Astrocyte of the spinal cord (primary cell): Measurements from ENCODE around the gene AIMP1.

ENCODE experiments used
- DNase-seq: peaks from one replicate; pipeline ENCODE4 v3.0.0; 2011; ENCODE audit warnings: low read depth, low spot score
- H3K4me3 ChIP-seq: 2 replicates; pipeline ENCODE4 v1.5.1; 2011; ENCODE audit warnings: low read depth, mild to moderate bottlenecking, low read length, moderate library complexity
- in situ Hi-C: cut with HindIII; loops from 2 replicates; pipeline ENCODE4 v1.10.0; 2017; ENCODE audit warnings: low sequenced_read_pairs
- TF ChIP-seq, protein P1 (sequence below): IDR thresholded peaks from 2 replicates; pipeline ENCODE4 v1.5.1; 2012; ENCODE audit warnings: low read depth, mild to moderate bottlenecking, low read length, inconsistent platforms

AIMP1 gene

DNA sequence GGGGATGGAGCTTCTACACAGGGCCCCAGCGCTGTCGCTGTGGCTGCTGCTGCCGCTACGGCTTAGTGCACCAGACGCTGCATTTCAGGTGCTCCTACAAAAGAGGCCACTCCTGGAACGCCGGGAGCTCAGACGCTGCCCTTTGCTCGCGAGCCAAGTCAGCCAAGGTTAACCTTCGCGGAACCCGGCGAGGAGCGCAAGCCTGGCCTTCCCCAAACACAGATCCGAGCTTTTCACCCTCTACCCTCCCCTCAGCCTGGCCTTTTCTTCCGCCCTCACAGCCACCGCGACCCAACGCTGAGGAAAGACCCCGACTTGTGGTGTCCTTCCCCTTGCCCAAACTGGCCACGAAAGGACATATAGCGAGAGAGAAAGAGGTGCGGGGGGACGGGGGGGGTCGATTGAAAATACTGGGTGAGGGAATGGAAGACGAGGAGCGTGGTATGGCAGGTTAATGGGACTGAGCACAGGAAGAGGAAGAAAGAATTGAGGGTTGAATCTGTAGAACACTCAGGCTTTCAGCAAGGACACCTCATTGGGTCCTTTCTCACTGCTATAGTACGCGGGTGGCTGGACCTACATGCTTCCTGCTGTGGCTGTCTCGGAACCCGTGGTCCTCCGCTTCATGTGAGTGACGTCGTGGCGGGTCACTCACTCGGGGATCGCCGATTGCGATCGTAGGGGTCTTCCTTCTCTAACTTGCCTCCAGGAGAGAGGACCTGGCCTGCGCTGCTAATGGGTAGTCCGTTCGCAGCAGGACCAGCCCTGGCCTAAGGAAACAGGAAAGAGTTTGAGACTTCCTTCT is at the start of gene AIMP1, which contains the start of gene TBCK:
Gene AIMP1, plus strand, starts transcription at position 583 of the 805 bp plus-strand sequence. CDS start 8,460 bp downstream, outside the sequence.
Gene TBCK, minus strand, starts transcription at position 242 of the 805 bp plus-strand sequence. CDS start 7,249 bp downstream, outside the sequence.
- in situ Hi-C loops, result no loop called here
- peak; percentile 94 for DNase-seq
- TF ChIP-seq, protein P1, sequence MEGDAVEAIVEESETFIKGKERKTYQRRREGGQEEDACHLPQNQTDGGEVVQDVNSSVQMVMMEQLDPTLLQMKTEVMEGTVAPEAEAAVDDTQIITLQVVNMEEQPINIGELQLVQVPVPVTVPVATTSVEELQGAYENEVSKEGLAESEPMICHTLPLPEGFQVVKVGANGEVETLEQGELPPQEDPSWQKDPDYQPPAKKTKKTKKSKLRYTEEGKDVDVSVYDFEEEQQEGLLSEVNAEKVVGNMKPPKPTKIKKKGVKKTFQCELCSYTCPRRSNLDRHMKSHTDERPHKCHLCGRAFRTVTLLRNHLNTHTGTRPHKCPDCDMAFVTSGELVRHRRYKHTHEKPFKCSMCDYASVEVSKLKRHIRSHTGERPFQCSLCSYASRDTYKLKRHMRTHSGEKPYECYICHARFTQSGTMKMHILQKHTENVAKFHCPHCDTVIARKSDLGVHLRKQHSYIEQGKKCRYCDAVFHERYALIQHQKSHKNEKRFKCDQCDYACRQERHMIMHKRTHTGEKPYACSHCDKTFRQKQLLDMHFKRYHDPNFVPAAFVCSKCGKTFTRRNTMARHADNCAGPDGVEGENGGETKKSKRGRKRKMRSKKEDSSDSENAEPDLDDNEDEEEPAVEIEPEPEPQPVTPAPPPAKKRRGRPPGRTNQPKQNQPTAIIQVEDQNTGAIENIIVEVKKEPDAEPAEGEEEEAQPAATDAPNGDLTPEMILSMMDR, result no peak
- H3K4me3 ChIP-seq, result peak within 1 kb of the TSS; percentile 79

DNA sequence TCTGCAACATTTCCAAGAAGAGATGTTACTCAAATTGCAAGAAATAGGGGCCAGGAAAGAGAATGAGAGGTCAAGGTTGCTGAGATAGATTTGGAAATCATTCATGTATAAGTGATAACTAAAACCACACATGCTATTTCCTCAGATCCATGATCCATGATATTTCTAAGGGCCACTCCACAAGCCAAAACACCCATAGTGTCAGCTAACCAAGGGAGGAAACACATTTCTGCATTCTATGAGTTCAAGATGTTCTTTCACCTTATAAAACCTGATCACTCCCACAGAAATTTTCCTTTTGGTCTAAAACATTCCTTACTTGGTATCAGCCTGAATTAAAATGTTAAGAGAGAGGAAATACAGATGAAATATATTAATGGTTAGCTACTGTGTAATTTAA is 47.6 kb upstream of the AIMP1 start:
- TF ChIP-seq, protein P1, result no peak
- DNase-seq, result no peak
- in situ Hi-C loops, result no loop called here
- no peak overlapping the region for H3K4me3 ChIP-seq

DNA sequence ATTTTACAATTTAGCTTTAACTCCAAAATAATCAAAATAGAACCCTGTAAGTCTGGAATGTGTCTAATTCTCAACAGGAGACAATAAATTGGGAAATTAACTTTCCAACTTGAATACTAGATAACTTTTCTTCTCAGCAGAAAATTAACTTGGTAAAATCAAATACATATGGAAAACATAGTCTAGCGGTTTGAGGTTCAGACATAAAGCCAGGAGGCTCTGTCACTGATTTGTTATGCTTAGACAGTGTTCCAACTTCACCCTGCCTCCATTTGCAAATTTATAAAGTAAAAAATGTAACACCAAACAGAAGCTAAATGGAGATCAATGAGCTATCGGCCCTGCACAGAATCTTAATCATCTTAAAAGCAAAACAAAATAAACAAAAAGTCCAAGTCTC is 46.6 kb upstream of the AIMP1 start:
- in situ Hi-C loops, result no loop called here
- H3K4me3 ChIP-seq, result no peak overlapping the region
- DNase-seq, result no peak

DNA sequence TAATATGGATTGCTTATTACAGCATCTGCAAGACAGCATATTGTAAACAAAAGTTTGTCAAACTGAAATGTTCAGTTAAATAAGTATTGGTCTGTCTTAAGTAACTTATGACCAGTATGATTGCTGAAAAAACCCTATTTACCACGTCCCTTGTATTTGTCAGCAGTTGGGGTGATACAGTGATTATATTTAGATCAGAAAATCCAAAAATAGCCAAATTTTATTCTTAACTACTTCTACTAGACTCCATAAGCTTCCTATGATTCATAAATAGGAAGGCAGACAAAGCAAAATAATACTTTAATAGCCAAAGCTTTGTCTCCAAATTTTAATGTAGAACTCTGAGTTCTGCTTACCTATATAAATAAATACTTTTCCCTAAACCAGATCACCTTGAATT is 45.6 kb upstream of the AIMP1 start:
- in situ Hi-C loops, result no loop called here
- no peak overlapping the region for H3K4me3 ChIP-seq
- TF ChIP-seq, protein P1, result no peak
- no peak for DNase-seq

More for the DNA sequence above, 46.6 kb upstream of the AIMP1 start:
- TF ChIP-seq, protein P1, result no peak

DNA sequence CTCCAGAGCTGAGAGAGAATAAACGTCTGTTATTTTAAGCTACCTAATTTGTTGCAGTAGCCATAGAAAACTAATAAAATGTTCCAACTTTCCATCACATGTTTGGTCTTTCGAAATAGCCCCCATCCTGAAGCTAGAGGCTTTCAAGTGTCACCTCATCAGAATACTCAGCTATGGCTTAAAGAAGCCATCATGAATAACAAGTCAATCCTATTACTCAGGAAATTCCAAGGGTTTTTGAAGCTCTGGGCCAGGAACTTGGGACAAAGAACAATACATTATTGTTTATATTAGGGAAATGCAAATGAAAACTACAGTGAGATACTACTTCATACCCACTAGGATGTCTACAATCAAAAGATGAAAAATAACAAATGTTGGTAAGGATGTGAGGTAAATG is 42.5 kb upstream of the AIMP1 start:
- TF ChIP-seq, protein P1, result no peak
- no peak overlapping the region for H3K4me3 ChIP-seq
- in situ Hi-C loops, result no loop called here
- DNase-seq, result peak; percentile 15

DNA sequence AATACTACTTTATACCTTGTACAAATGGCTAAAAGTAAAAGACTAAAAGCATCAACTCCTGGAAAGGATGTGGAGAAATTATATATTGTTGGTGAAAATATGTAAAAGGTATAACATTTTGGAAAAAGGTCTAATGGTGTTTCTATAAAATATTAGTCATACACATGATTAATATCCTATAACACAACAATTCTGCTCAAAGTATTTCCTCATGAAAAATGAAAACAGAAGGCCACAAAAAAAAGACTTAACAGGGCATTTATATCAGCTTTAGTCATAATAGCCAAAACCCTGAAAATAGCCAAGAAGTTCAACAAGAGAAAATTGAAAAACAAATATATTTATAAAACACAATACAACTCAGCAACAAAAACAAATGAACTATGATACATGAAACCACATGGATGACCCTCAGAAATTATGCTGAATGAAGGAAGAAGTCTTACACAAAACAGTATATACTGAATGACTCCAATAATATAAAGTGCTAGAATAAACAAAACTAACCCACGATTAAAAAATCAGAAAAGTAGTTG is 39.1 kb upstream of the AIMP1 start:
- TF ChIP-seq, protein P1, result no peak
- DNase-seq, result peak; percentile 20
- no peak overlapping the region for H3K4me3 ChIP-seq
- in situ Hi-C loops, result no loop called here
